ENCODE measurements around the gene HDAC9.

The HDAC9 gene

GRCh38 chr7:18786196-18786727 is 290.7 kb downstream of the HDAC9 start:
- no peak for DNase-seq (ENCODE audit: low read depth in 2 of 2)

- no peak for DNase-seq (ENCODE audit: low read depth in 2 of 2)
Observed at GRCh38 chr7:18786796-18787195, 291.2 kb downstream of the HDAC9 start.

- no peak for DNase-seq (ENCODE audit: low read depth in 2 of 2)
Observed at GRCh38 chr7:18788026-18788425, 292.5 kb downstream of the HDAC9 start.

- no peak for DNase-seq (ENCODE audit: low read depth in 2 of 2)
Observed at GRCh38 chr7:18792871-18793595, 297.5 kb downstream of the HDAC9 start.

GRCh38 chr7:18796216-18796615 is 300.7 kb downstream of the HDAC9 start:
- DNase-seq (ENCODE audit: low read depth in 2 of 2), result no peak

GRCh38 chr7:18798088-18798906 is 302.7 kb downstream of the HDAC9 start:
- DNase-seq (ENCODE audit: low read depth in 2 of 2), result no peak

- no peak for DNase-seq (ENCODE audit: low read depth in 2 of 2)
Observed at GRCh38 chr7:18799899-18800298, 304.4 kb downstream of the HDAC9 start.

- DNase-seq (ENCODE audit: low read depth in 2 of 2), result no peak
Observed at GRCh38 chr7:18803923-18804322, 308.4 kb downstream of the HDAC9 start.

GRCh38 chr7:18806177-18806576 is 310.6 kb downstream of the HDAC9 start:
- no peak for DNase-seq (ENCODE audit: low read depth in 2 of 2)

- DNase-seq (ENCODE audit: low read depth in 2 of 2), result no peak
Observed at GRCh38 chr7:18808026-18808425, 312.5 kb downstream of the HDAC9 start.

- no peak for DNase-seq (ENCODE audit: low read depth in 2 of 2)
Observed at GRCh38 chr7:18815261-18815960, 319.9 kb downstream of the HDAC9 start.

GRCh38 chr7:18820981-18821380 is 325.4 kb downstream of the HDAC9 start:
- no peak for DNase-seq (ENCODE audit: low read depth in 2 of 2)

- no peak for DNase-seq (ENCODE audit: low read depth in 2 of 2)
Observed at GRCh38 chr7:18821554-18821953, 326.0 kb downstream of the HDAC9 start.

GRCh38 chr7:18824157-18824556 is 328.6 kb downstream of the HDAC9 start:
- no peak for DNase-seq (ENCODE audit: low read depth in 2 of 2)

GRCh38 chr7:18828260-18828993 is 332.9 kb downstream of the HDAC9 start:
- DNase-seq (ENCODE audit: low read depth in 2 of 2), result no peak

- no peak for DNase-seq (ENCODE audit: low read depth in 2 of 2)
Observed at GRCh38 chr7:18828994-18829857, 333.7 kb downstream of the HDAC9 start.

- no peak for DNase-seq (ENCODE audit: low read depth in 2 of 2)
Observed at GRCh38 chr7:18829858-18830285, 334.3 kb downstream of the HDAC9 start.

- no peak for DNase-seq (ENCODE audit: low read depth in 2 of 2)
Observed at GRCh38 chr7:18831419-18831818, 335.9 kb downstream of the HDAC9 start.

GRCh38 chr7:18831943-18832342 is 336.4 kb downstream of the HDAC9 start:
- DNase-seq (ENCODE audit: low read depth in 2 of 2), result no peak

- DNase-seq (ENCODE audit: low read depth in 2 of 2), result no peak
Observed at GRCh38 chr7:18834577-18834976, 339.0 kb downstream of the HDAC9 start.

Measured in stimulated activated CD4-positive, alpha-beta T cell treated with anti-CD3 and anti-CD28 coated beads, Interleukin-1b, Interleukin-23, amount 100 ng/mL, for 4 hours (primary cell).